PC-3 (cell line): ENCODE data around the gene ZNF438.

ENCODE experiments used
- EZH2 ChIP-seq: fragments of 300-600 bp; sonication (generic); IDR thresholded peaks from one replicate; pipeline ENCODE4 v1.6.1; 2017; ENCODE audit warnings: antibody characterized with exemption, mild to moderate bottlenecking, low read length; ENCODE audit not compliant: unreplicated experiment
- TF ChIP-seq, protein P1 (sequence below): fragments of 300-600 bp; sonication (generic); conservative IDR thresholded peaks from 2 replicates; pipeline ENCODE4 v1.5.1; 2017; ENCODE audit warnings: antibody characterized with exemption, low read depth, mild to moderate bottlenecking, low read length

DNA sequence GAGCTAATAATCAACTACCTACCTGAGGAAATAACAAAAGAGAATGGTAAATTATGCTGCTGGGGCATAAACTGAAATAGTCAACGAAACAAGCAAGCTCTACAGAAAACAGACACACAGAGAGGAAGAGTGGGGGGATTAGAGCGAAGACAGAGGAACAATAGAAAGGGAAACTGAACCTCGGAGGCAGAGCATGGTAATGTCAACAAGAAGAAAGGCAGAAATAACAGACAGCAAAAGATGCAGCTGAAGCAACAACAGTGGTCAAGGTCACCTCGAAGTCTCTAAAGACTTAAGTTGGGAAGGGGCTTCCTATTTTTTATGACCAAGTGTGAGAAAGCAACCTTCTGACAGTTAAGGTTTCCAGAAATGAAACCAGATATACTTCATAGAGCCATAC lies 177.0 kb downstream of the ZNF438 start:
- TF ChIP-seq, protein P1, sequence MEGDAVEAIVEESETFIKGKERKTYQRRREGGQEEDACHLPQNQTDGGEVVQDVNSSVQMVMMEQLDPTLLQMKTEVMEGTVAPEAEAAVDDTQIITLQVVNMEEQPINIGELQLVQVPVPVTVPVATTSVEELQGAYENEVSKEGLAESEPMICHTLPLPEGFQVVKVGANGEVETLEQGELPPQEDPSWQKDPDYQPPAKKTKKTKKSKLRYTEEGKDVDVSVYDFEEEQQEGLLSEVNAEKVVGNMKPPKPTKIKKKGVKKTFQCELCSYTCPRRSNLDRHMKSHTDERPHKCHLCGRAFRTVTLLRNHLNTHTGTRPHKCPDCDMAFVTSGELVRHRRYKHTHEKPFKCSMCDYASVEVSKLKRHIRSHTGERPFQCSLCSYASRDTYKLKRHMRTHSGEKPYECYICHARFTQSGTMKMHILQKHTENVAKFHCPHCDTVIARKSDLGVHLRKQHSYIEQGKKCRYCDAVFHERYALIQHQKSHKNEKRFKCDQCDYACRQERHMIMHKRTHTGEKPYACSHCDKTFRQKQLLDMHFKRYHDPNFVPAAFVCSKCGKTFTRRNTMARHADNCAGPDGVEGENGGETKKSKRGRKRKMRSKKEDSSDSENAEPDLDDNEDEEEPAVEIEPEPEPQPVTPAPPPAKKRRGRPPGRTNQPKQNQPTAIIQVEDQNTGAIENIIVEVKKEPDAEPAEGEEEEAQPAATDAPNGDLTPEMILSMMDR, result no peak
- TF ChIP-seq EZH2, result no peak
